ENCODE results near the gene KLHL3. TPM values are rescaled to one million over a fixed set of nuclear protein-coding genes. Genes with fewer than 3 reads are reported as not detected.

The KLHL3 gene
- total and polyA plus RNA-seq, 4 donors: 1.0 to 14.2 (median 4.4) TPM

DNA sequence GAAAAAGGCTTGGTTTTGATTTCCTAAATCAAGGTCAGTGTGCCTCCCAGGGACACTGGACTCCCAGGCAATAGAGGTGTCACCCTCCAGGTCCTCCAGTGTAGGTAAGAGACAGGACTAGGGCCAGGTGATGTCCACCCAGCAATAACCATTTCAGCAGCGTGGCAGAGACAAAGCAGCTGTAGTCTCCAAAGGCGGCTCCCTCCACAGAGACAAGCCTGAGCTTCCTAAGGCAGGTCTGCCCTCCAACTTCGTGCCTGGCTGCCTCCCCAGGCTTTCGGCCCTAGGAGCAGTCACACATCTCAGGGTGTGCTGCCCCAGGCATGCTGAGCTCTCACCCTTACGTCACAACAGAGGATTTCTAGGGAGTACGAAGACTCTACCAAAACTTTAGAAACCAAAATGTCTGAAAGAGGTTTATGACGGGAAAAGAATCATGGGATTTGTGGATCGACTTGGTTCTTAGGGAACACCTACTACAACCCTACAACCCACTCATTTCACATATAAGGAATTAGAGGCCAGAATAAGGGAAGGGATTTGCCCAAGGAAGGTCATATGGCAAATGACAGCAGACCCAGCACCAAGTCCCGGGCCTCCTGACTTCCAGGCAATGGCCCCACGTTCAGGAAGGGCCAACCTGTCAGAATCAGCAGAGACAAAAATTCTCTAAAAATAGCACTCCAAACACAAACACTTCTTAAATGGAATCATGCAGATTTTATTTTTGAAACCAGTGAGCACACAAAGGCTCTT lies 105.5 kb downstream of the KLHL3 start:
- Histone ChIP-seq H3K9me3 (ENCODE audit: control insufficient read depth in 4 of 4, insufficient read depth in 3 of 4, low read length in 3 of 4) (no peaks in the 10 kb centered on the region), H3K4me3 (no peak overlapping the region), H3K9ac (ENCODE audit: insufficient read depth in 1 of 2, low read length in 2 of 2) (no peak overlapping the region), H3K4me1 (ENCODE audit: control insufficient read depth in 5 of 5, insufficient read depth in 5 of 5, low read length in 5 of 5) (peaks cover 0 to 6% (median 2%) of the 10 kb centered on the region in 5 donors), H3K27ac (ENCODE audit: low read depth in 1 of 2, low read length in 1 of 2) (no peak overlapping the region), H3K36me3 (ENCODE audit: control insufficient read depth in 4 of 4, insufficient read depth in 4 of 4, low read length in 4 of 4) (peaks cover 0 to 21% (median 7%) of the 10 kb centered on the region in 4 donors), H3K27me3 (ENCODE audit: control insufficient read depth in 3 of 3, insufficient read depth in 3 of 3, low read length in 2 of 3) (no peaks in the 10 kb centered on the region)
- DNase-seq (no peak), ATAC-seq (ENCODE audit: insufficient read depth, low FRiP score) (no peak)
- WGBS, 2 donors: 74 to 83% methylated on average over 10 of the region's 10 CpGs
- TF ChIP-seq, protein P1, sequence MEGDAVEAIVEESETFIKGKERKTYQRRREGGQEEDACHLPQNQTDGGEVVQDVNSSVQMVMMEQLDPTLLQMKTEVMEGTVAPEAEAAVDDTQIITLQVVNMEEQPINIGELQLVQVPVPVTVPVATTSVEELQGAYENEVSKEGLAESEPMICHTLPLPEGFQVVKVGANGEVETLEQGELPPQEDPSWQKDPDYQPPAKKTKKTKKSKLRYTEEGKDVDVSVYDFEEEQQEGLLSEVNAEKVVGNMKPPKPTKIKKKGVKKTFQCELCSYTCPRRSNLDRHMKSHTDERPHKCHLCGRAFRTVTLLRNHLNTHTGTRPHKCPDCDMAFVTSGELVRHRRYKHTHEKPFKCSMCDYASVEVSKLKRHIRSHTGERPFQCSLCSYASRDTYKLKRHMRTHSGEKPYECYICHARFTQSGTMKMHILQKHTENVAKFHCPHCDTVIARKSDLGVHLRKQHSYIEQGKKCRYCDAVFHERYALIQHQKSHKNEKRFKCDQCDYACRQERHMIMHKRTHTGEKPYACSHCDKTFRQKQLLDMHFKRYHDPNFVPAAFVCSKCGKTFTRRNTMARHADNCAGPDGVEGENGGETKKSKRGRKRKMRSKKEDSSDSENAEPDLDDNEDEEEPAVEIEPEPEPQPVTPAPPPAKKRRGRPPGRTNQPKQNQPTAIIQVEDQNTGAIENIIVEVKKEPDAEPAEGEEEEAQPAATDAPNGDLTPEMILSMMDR (IDR thresholded peaks at IDR 0.05; ENCODE audit: control extremely low read depth, extremely low read depth): no peak

DNA sequence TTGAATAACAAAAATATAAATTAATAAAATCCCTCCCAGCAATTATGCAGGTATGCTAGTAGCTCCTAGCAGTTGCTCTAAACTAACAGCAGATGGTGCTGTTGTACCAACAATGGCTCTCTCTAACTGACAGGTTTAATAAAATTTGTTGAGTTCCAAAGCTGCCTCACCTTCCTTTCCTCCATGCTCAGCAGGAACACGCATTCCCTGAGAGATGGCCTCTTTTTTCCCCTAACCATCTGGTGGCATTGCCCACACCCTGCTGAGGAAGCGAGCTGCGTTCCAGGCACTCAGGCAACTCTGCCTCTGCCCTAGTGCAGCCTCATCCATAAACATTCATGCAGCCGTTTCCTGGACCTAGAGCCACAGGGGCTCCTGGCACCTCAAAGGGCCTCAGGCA lies 106.2 kb downstream of the KLHL3 start:
- peaks cover 0 to 6% (median 2%) of the 10 kb centered on the region in 5 donors for H3K4me1 ChIP-seq (ENCODE audit: control insufficient read depth in 5 of 5, insufficient read depth in 5 of 5, low read length in 5 of 5)
- ATAC-seq (ENCODE audit: insufficient read depth, low FRiP score) (peak; percentile 68), DNase-seq (peak in 2 of 3 donors; percentile 64 to 75)
- WGBS, 2 donors: 19 to 35% methylated on average over 4 of the region's 4 CpGs
- H3K36me3 ChIP-seq (ENCODE audit: control insufficient read depth in 4 of 4, insufficient read depth in 4 of 4, low read length in 4 of 4): peaks cover 0 to 21% (median 7%) of the 10 kb centered on the region in 4 donors
- TF ChIP-seq, protein P1 (IDR thresholded peaks at IDR 0.05; ENCODE audit: control extremely low read depth, extremely low read depth): peak; percentile 85
- H3K27me3 ChIP-seq (ENCODE audit: control insufficient read depth in 3 of 3, insufficient read depth in 3 of 3, low read length in 2 of 3): no peaks in the 10 kb centered on the region
- H3K4me3 ChIP-seq: no peak overlapping the region
- no peaks in the 10 kb centered on the region for H3K9me3 ChIP-seq (ENCODE audit: control insufficient read depth in 4 of 4, insufficient read depth in 3 of 4, low read length in 3 of 4)
- no peak overlapping the region for H3K9ac ChIP-seq (ENCODE audit: insufficient read depth in 1 of 2, low read length in 2 of 2)
- H3K27ac ChIP-seq (ENCODE audit: low read depth in 1 of 2, low read length in 1 of 2): no peak overlapping the region

DNA sequence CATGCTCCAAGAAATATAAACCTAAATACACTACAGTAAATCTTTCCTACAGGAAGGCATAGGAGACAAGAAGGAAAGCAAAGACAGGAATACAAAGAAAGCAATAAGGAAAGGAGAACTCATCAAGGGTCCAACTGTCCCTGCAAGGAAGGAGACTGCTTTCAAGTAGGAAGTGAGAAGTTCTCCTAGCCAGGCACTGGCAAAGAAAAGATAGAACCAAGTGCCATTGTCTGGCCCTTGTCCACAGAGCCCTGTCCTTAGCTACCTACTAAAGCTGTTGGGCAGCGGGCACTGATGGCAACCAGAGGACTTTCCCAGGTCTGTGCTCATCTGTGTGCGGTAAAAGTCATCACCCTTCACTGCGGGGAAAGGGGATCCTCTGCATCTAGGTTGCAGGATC lies 108.2 kb downstream of the KLHL3 start:
- Histone ChIP-seq H3K9me3 (ENCODE audit: control insufficient read depth in 4 of 4, insufficient read depth in 3 of 4, low read length in 3 of 4) (no peaks in the 10 kb centered on the region), H3K27me3 (ENCODE audit: control insufficient read depth in 3 of 3, insufficient read depth in 3 of 3, low read length in 2 of 3) (no peaks in the 10 kb centered on the region), H3K4me3 (no peak overlapping the region), H3K9ac (ENCODE audit: insufficient read depth in 1 of 2, low read length in 2 of 2) (no peak overlapping the region), H3K4me1 (ENCODE audit: control insufficient read depth in 5 of 5, insufficient read depth in 5 of 5, low read length in 5 of 5) (peaks cover 0 to 6% (median 2%) of the 10 kb centered on the region in 5 donors), H3K36me3 (ENCODE audit: control insufficient read depth in 4 of 4, insufficient read depth in 4 of 4, low read length in 4 of 4) (peaks cover 0 to 21% (median 7%) of the 10 kb centered on the region in 4 donors), H3K27ac (ENCODE audit: low read depth in 1 of 2, low read length in 1 of 2) (no peak overlapping the region)
- no peak for DNase-seq
- 84 to 85% methylated on average over 3 of the region's 3 CpGs for WGBS, 2 donors
- TF ChIP-seq, protein P1 (IDR thresholded peaks at IDR 0.05; ENCODE audit: control extremely low read depth, extremely low read depth): no peak
- no peak for ATAC-seq (ENCODE audit: insufficient read depth, low FRiP score)

Measured in lung (tissue), 12 donors.